Measurements from ENCODE around the gene HOXA5.

The HOXA5 gene

GRCh38 chr7:27104341-27105058 is 39.0 kb downstream of the HOXA5 start:
- no peak for TF ChIP-seq POLR2AphosphoS5 (IDR thresholded peaks at IDR 0.05; ENCODE audit: low read depth, low read length)
- no peak for TF ChIP-seq TAF1 (IDR thresholded peaks at IDR 0.05; ENCODE audit: low read depth, low read length)
- FAIRE-seq (no peak), DNase-seq (ENCODE audit: insufficient read length, low spot score) (no peak)

DNA sequence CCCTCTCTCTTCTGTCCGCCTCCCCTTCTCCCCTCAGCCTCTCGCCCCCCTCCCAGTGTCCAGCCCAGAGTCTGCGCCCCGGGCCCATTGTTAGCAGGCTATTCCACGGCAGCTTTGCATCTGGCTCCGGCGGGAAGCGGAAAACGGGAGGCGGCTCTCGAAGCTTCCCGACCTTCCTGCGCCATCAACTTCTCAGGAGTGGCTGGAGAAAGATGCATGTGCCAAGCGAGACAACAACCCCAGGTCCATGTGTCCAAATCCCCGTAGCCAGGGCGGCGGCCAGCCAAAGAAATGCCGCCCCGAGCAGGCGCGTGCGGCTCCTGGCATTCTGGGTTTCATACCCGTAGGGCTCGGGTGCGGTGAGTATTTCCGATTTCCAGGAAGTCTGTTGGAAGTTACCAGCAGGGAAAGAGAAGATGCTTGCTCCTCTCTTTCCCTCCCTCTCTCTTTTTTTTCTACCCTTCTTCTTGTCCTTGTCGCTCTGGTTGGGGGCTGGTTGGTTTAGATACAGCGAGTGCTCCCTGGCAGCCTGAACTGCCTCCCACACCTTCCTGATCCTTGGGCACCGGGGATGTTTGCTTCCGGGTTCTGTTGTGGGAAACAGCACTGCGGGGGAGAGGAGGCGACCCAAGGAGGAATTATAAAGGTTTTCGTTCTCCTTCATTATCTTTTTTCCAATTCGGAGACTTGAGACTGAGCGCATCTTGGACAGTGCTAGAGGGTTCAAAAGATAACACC is 39.8 kb downstream of the HOXA5 start:
- TF ChIP-seq POLR2A (IDR thresholded peaks at IDR 0.05; ENCODE audit: low read depth, low read length), result no peak
- no peak for TF ChIP-seq SPI1 (IDR thresholded peaks at IDR 0.05; ENCODE audit: low read depth, low read length)
- no peak for TF ChIP-seq TAF1 (IDR thresholded peaks at IDR 0.05; ENCODE audit: low read depth, low read length)
- TF ChIP-seq PAX5 (IDR thresholded peaks at IDR 0.05; ENCODE audit: insufficient read depth, low read length, severe bottlenecking), result no peak
- TF ChIP-seq POU2F2 (IDR thresholded peaks at IDR 0.05; ENCODE audit: low read depth, low read length), result no peak
- no peak for TF ChIP-seq POLR2AphosphoS5 (IDR thresholded peaks at IDR 0.05; ENCODE audit: low read depth, low read length)
- no peak for FAIRE-seq

DNA sequence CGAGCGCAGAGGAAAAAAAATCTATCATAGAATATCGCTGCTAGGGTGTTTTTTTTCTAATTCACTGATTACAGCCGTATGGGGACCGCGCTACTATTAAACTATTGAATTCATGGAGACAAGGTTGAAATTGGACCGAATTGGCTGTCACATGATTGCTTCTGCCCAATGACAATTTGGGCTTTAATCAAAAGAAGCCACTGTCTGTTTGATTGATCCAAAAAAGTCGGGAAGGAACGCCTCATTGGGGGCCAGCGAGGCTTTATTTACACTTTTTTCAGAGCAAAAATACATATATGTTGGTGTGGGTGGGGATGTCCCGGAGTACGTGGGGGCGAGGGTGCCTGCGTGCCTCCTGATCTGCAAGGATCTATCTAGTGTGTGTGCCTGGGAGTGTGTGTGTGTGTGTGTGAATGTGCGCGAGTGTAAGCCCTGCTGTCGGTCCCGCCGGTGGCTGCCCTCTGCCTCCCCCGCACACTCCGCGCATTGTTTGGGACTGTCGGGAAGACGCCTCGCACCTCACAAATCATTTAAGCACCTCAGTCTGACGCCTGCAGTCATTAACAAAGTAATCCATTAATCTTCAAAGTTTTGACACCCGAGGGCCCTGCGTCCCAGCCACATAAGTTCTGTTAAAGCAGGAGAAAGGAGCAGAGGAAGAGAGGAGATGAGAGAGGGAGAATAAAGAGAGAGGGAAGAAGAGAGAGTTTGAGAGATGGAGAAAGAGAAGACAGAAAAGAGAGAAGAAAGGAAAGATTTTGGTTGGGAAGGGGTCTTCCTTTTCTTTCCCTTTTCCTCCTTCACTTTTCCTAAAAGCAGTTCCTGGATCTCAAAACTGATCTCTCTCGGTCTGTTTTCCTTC is 40.7 kb downstream of the HOXA5 start, which contains the start of gene HOXA2:
HOXA2 (minus strand) TSS at position 103 of the 862 bp plus-strand sequence. CDS start 183 bp downstream, outside the sequence.
- TF ChIP-seq PAX5 (IDR thresholded peaks at IDR 0.05; ENCODE audit: insufficient read depth, low read length, severe bottlenecking), result no peak
- TF ChIP-seq POLR2A (IDR thresholded peaks at IDR 0.05; ENCODE audit: low read depth, low read length), result no peak
- no peak for TF ChIP-seq POU2F2 (IDR thresholded peaks at IDR 0.05; ENCODE audit: low read depth, low read length)
- TF ChIP-seq TAF1 (IDR thresholded peaks at IDR 0.05; ENCODE audit: low read depth, low read length), result no peak
- TF ChIP-seq SPI1 (IDR thresholded peaks at IDR 0.05; ENCODE audit: low read depth, low read length), result no peak
- TF ChIP-seq POLR2AphosphoS5 (IDR thresholded peaks at IDR 0.05; ENCODE audit: low read depth, low read length), result no peak
- no peak for DNase-seq (ENCODE audit: insufficient read length, low spot score)
- FAIRE-seq, result no peak

More for the DNA sequence above, 39.8 kb downstream of the HOXA5 start:
- no peak for DNase-seq (ENCODE audit: insufficient read length, low spot score)

- no peak for DNase-seq (ENCODE audit: insufficient read length, low spot score)
- FAIRE-seq, result no peak
- no peak for TF ChIP-seq TAF1 (IDR thresholded peaks at IDR 0.05; ENCODE audit: low read depth, low read length)
- no peak for TF ChIP-seq POU2F2 (IDR thresholded peaks at IDR 0.05; ENCODE audit: low read depth, low read length)
- no peak for TF ChIP-seq SPI1 (IDR thresholded peaks at IDR 0.05; ENCODE audit: low read depth, low read length)
- no peak for TF ChIP-seq POLR2A (IDR thresholded peaks at IDR 0.05; ENCODE audit: low read depth, low read length)
- no peak for TF ChIP-seq PAX5 (IDR thresholded peaks at IDR 0.05; ENCODE audit: insufficient read depth, low read length, severe bottlenecking)
- no peak for TF ChIP-seq POLR2AphosphoS5 (IDR thresholded peaks at IDR 0.05; ENCODE audit: low read depth, low read length)
These were observed 41.4 kb downstream of the HOXA5 start for GRCh38 chr7:27101957-27102580.

DNA sequence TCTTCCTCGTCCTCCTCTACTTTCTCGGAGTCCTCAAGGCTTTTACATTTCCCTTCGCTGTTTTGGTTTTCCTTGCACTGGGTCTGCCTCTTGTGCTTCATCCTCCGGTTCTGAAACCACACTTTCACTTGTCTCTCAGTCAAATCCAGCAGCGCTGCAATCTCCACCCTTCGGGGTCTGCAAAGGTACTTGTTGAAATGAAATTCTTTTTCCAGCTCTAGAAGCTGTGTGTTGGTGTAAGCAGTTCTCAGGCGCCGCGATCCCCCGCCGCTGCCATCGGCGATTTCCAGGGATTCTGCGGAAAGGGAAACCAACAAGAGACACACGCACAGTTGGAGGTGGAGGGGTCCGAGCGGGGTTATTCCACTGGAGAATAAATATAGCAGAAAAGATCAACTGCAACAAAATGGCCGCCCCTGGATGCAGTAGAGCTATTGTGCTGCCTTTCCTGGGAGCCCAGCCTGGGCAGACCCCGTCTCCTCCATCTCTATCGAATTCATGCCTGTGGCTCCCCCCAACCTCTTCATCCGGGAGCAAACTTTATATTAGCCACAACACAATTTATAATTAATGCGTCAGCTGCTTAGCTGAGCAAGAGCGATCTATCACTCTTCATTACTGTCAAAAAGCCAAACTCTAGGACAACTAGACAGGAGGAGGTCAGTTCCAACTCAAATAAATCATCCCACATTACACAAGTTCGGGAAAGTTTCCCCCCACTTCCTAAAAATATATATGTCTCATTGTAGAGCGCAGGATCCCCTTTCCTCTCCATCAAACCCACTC is 42.1 kb downstream of the HOXA5 start:
- FAIRE-seq (no peak), DNase-seq (ENCODE audit: insufficient read length, low spot score) (no peak)
- no peak for TF ChIP-seq POLR2A (IDR thresholded peaks at IDR 0.05; ENCODE audit: low read depth, low read length)
- no peak for TF ChIP-seq POLR2AphosphoS5 (IDR thresholded peaks at IDR 0.05; ENCODE audit: low read depth, low read length)
- no peak for TF ChIP-seq POU2F2 (IDR thresholded peaks at IDR 0.05; ENCODE audit: low read depth, low read length)
- TF ChIP-seq SPI1 (IDR thresholded peaks at IDR 0.05; ENCODE audit: low read depth, low read length), result no peak

- no peak for TF ChIP-seq POU2F2 (IDR thresholded peaks at IDR 0.05; ENCODE audit: low read depth, low read length)
- no peak for TF ChIP-seq PAX5 (IDR thresholded peaks at IDR 0.05; ENCODE audit: insufficient read depth, low read length, severe bottlenecking)
- TF ChIP-seq SPI1 (IDR thresholded peaks at IDR 0.05; ENCODE audit: low read depth, low read length), result no peak
- TF ChIP-seq POLR2A (IDR thresholded peaks at IDR 0.05; ENCODE audit: low read depth, low read length), result no peak
- no peak for TF ChIP-seq TAF1 (IDR thresholded peaks at IDR 0.05; ENCODE audit: low read depth, low read length)
- no peak for TF ChIP-seq POLR2AphosphoS5 (IDR thresholded peaks at IDR 0.05; ENCODE audit: low read depth, low read length)
- no peak for FAIRE-seq
- no peak for DNase-seq (ENCODE audit: insufficient read length, low spot score)
These were observed 42.7 kb downstream of the HOXA5 start for GRCh38 chr7:27100694-27101170.

DNA sequence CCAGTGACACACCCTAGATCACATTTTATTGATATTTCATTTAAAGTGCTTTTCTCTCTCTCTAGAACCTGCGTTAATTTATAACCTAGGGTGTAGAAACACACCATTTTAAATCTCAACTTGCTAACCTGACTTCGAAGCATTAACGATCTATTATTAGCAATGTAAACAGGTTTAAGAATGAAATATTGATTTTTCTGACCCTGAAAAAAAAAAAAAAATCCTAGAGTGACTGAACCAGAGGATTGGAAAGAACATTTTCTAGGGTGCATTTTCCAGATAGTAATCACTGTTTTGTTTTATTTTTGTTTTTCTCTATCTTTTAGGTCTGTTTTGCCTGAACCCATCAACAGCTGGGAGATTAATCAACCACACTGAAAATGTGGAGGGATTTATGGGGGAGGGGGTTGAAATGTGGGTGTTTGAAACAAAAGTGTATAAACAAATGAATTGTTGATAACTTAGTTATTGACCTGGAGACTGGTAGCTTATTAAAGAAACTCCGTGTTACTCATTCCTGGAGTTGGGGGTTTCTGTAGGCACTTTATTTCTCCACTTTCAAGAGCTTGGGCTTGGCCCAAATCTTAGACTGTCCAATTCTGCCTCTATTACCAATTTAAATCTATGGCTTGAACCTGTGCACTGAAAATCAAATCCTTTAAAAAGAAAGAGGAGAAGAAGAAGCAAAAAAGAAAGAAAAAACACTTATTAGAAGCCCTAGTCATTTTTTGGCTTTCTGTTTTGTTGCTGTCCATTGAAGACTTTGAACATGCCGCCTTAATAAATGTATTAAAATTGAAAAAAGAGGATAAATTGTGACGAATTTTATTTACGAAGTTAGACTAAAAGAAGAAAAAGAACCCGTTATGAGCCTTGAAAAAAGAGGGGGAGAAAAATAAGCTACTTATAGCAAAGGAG is 43.8 kb downstream of the HOXA5 start:
- no peak for FAIRE-seq
- DNase-seq (ENCODE audit: insufficient read length, low spot score), result no peak
- TF ChIP-seq POU2F2 (IDR thresholded peaks at IDR 0.05; ENCODE audit: low read depth, low read length) (no peak), POLR2AphosphoS5 (IDR thresholded peaks at IDR 0.05; ENCODE audit: low read depth, low read length) (no peak), POLR2A (IDR thresholded peaks at IDR 0.05; ENCODE audit: low read depth, low read length) (no peak), TAF1 (IDR thresholded peaks at IDR 0.05; ENCODE audit: low read depth, low read length) (no peak), SPI1 (IDR thresholded peaks at IDR 0.05; ENCODE audit: low read depth, low read length) (no peak), PAX5 (IDR thresholded peaks at IDR 0.05; ENCODE audit: insufficient read depth, low read length, severe bottlenecking) (no peak)

All from GM12891 (cell line).